ENCODE data around the gene ABCD2.
"Not testable (repeated sequence)": the region's sequence is repeated elsewhere in the genome, so short reads cannot be mapped to it uniquely, and the experiment has no call there.

The ABCD2 gene

GRCh38 chr12:39628836-39629235 is 9.2 kb upstream of the ABCD2 start:
- peak overlapping the region; percentile 32 for H2AFZ ChIP-seq (ENCODE audit: low read depth, low read length)
- H3K79me2 ChIP-seq (ENCODE audit: low read length): no peaks in the 10 kb centered on the region
- H3K4me3 ChIP-seq (ENCODE audit: low read length): no peak overlapping the region
- peaks cover 10% of the 10 kb centered on the region for H3K4me1 ChIP-seq (ENCODE audit: low read length)
- no peaks in the 10 kb centered on the region for H4K20me1 ChIP-seq (ENCODE audit: insufficient read depth, low read length)
- H3K27ac ChIP-seq (ENCODE audit: low read length): no peak overlapping the region
- no peaks in the 10 kb centered on the region for H3K27me3 ChIP-seq (ENCODE audit: low read depth, low read length)
- no peak for TF ChIP-seq EZH2phosphoT487 (IDR thresholded peaks at IDR 0.05; ENCODE audit: low read depth)
- TF ChIP-seq, protein P1, sequence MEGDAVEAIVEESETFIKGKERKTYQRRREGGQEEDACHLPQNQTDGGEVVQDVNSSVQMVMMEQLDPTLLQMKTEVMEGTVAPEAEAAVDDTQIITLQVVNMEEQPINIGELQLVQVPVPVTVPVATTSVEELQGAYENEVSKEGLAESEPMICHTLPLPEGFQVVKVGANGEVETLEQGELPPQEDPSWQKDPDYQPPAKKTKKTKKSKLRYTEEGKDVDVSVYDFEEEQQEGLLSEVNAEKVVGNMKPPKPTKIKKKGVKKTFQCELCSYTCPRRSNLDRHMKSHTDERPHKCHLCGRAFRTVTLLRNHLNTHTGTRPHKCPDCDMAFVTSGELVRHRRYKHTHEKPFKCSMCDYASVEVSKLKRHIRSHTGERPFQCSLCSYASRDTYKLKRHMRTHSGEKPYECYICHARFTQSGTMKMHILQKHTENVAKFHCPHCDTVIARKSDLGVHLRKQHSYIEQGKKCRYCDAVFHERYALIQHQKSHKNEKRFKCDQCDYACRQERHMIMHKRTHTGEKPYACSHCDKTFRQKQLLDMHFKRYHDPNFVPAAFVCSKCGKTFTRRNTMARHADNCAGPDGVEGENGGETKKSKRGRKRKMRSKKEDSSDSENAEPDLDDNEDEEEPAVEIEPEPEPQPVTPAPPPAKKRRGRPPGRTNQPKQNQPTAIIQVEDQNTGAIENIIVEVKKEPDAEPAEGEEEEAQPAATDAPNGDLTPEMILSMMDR (IDR thresholded peaks at IDR 0.05; ENCODE audit: low read depth, low read length): no peak
- no peaks in the 10 kb centered on the region for H3K36me3 ChIP-seq (replicated peaks; ENCODE audit: low read depth, low read length)
- H3K4me2 ChIP-seq (ENCODE audit: low read length): peak overlapping the region; percentile 15
- no peaks in the 10 kb centered on the region for H3K9me3 ChIP-seq (ENCODE audit: insufficient read depth, low read length)
- no peak overlapping the region for H3K9ac ChIP-seq (ENCODE audit: low read length)

GRCh38 chr12:39627914-39628313 is 8.3 kb upstream of the ABCD2 start:
- Histone ChIP-seq H2AFZ (ENCODE audit: low read depth, low read length) (no peak overlapping the region), H3K4me3 (ENCODE audit: low read length) (no peak overlapping the region), H3K4me2 (ENCODE audit: low read length) (no peak overlapping the region), H3K36me3 (replicated peaks; ENCODE audit: low read depth, low read length) (no peaks in the 10 kb centered on the region), H3K27me3 (ENCODE audit: low read depth, low read length) (no peaks in the 10 kb centered on the region), H3K9ac (ENCODE audit: low read length) (no peak overlapping the region), H3K4me1 (ENCODE audit: low read length) (peaks cover 10% of the 10 kb centered on the region), H3K79me2 (ENCODE audit: low read length) (no peaks in the 10 kb centered on the region), H4K20me1 (ENCODE audit: insufficient read depth, low read length) (no peaks in the 10 kb centered on the region), H3K27ac (ENCODE audit: low read length) (no peak overlapping the region), H3K9me3 (ENCODE audit: insufficient read depth, low read length) (no peaks in the 10 kb centered on the region)
- no peak for TF ChIP-seq EZH2phosphoT487 (IDR thresholded peaks at IDR 0.05; ENCODE audit: low read depth)
- TF ChIP-seq, protein P1 (IDR thresholded peaks at IDR 0.05; ENCODE audit: low read depth, low read length): no peak

DNA sequence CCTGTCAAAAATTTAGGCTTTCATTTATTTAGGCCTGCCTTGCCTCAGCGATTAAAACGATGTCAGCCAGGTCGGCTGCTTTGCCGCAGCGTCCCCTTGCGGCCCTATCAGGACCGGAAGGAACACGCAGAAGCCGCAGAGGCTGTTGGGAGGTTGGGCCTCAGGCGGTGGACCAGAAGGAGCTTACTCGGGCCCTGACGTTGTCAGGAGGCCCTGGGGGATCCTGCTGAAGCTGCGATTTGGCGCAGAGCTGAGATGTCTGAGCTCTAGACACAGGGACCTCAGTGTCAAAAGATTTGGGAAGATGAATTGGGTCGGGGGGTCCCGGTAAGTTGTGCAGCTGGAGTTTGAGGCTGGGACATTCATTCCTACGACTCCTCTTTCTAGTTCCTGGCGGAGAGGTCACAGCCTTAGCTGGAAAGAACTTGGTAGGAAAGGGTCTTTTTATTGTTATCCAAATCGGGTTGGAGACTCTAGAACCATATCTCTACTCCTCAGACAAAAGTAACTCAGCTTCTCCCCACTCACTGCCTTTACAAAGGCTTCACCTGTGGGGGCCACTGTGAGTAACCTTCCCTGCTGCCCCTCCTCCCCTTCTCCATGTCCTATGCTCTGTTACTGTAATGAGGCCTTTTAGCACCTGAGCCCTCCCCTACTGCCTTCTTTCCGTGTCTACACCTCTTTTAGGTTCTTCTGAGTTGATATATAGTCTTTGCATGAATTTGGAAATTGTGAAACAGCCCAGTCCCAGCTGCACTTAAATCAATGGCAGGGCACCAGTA is 6.6 kb upstream of the ABCD2 start:
- H3K9ac ChIP-seq (ENCODE audit: low read length): no peak overlapping the region

DNA sequence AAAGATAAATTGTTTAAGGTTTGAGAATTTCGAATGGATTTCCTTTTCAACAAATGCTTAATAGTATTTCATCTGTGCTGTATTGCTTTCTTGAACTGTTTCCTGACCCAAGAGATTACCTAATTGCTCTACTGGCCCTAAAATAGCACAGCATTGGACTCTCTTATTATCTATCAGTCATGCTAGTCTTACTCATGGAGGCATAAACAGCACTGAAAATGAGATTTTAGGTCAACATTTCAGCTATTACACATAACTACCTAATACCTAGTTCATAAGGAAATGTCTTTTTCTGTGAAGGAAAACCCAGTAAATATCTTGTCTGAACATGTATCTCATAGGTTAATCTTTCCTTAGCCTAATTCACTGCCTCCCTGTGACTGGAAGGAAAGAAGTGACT is 4.3 kb upstream of the ABCD2 start:
- TF ChIP-seq, protein P1 (IDR thresholded peaks at IDR 0.05; ENCODE audit: low read depth, low read length): no peak
- no peak for TF ChIP-seq EZH2phosphoT487 (IDR thresholded peaks at IDR 0.05; ENCODE audit: low read depth)
- no peaks in the 10 kb centered on the region for H4K20me1 ChIP-seq (ENCODE audit: insufficient read depth, low read length)
- H3K4me3 ChIP-seq (ENCODE audit: low read length): no peak overlapping the region

More for the DNA sequence above, 6.6 kb upstream of the ABCD2 start:
- Histone ChIP-seq H3K27me3 (ENCODE audit: low read depth, low read length) (no peaks in the 10 kb centered on the region), H2AFZ (ENCODE audit: low read depth, low read length) (no peak overlapping the region), H3K79me2 (ENCODE audit: low read length) (no peaks in the 10 kb centered on the region), H3K4me1 (ENCODE audit: low read length) (peaks cover 24% of the 10 kb centered on the region), H3K36me3 (replicated peaks; ENCODE audit: low read depth, low read length) (no peaks in the 10 kb centered on the region), H3K4me2 (ENCODE audit: low read length) (no peak overlapping the region), H3K9me3 (ENCODE audit: insufficient read depth, low read length) (no peaks in the 10 kb centered on the region), H3K4me3 (ENCODE audit: low read length) (no peak overlapping the region), H3K27ac (ENCODE audit: low read length) (no peak overlapping the region), H4K20me1 (ENCODE audit: insufficient read depth, low read length) (no peaks in the 10 kb centered on the region)
- TF ChIP-seq, protein P1 (IDR thresholded peaks at IDR 0.05; ENCODE audit: low read depth, low read length): no peak
- no peak for TF ChIP-seq EZH2phosphoT487 (IDR thresholded peaks at IDR 0.05; ENCODE audit: low read depth)

DNA sequence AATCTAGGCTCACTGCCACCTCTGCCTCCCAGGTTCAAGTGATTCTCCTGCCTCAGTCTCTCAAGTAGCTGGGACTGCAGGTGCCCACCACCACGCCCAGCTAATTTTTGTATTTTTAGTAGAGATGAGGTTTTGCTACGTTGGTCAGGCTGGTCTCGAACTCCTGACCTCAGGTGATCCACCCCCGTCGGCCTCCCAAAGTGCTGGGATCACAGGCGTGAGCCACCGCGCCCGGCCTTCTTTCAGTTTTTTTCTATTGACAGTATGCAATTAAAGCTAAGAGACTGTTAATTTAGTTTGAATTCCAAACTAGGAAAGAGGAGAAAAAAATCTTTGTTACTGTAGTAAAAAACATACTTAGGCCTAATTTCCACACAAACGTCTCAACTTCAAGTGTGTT is 3.6 kb upstream of the ABCD2 start:
- peaks cover 36% of the 10 kb centered on the region for H3K4me1 ChIP-seq (ENCODE audit: low read length)
- H3K9ac ChIP-seq (ENCODE audit: low read length); H3K4me2 ChIP-seq (ENCODE audit: low read length); H3K27me3 ChIP-seq (ENCODE audit: low read depth, low read length); H3K36me3 ChIP-seq (replicated peaks; ENCODE audit: low read depth, low read length); H3K4me3 ChIP-seq (ENCODE audit: low read length); H4K20me1 ChIP-seq (ENCODE audit: insufficient read depth, low read length); H3K79me2 ChIP-seq (ENCODE audit: low read length); H2AFZ ChIP-seq (ENCODE audit: low read depth, low read length); H3K9me3 ChIP-seq (ENCODE audit: insufficient read depth, low read length); H3K27ac ChIP-seq (ENCODE audit: low read length): not testable (repeated sequence)

More for the DNA sequence above, 4.3 kb upstream of the ABCD2 start:
- Histone ChIP-seq H3K4me2 (ENCODE audit: low read length) (no peak overlapping the region), H2AFZ (ENCODE audit: low read depth, low read length) (no peak overlapping the region), H3K79me2 (ENCODE audit: low read length) (no peaks in the 10 kb centered on the region), H3K27ac (ENCODE audit: low read length) (no peak overlapping the region), H3K4me1 (ENCODE audit: low read length) (peaks cover 32% of the 10 kb centered on the region), H3K36me3 (replicated peaks; ENCODE audit: low read depth, low read length) (no peaks in the 10 kb centered on the region), H3K9me3 (ENCODE audit: insufficient read depth, low read length) (no peaks in the 10 kb centered on the region), H3K27me3 (ENCODE audit: low read depth, low read length) (no peaks in the 10 kb centered on the region), H3K9ac (ENCODE audit: low read length) (no peak overlapping the region)
